Caki2 (cell line): ENCODE data around the gene AIG1. TPM values are rescaled to one million over a fixed set of nuclear protein-coding genes. Genes with fewer than 3 reads are reported as not detected.

Experiments
- DNase-seq: peaks from one replicate; pipeline ENCODE4 v3.0.0-alpha.2; 2015; ENCODE audit warnings: low read depth
- in situ Hi-C: cut with HindIII; loops from 2 replicates; pipeline ENCODE4 v1.10.0; 2016; ENCODE audit warnings: low sequenced_read_pairs, low pct_unique_long_range_greater_than_20kb, mixed read lengths
- total RNA-seq: library from RNA; depleted of rRNA; stranded (reverse); fragments of >200 nt; shearing (Covaris generic); gene quantifications from 2 replicates; pipeline ENCODE4 v1.2.3, GENCODE V29; 2014; ENCODE audit warnings: low replicate concordance

AIG1 gene
- total RNA-seq, 1 experiment from 2014 or later: 76.2 TPM

GRCh38 chr6:143348531-143348930, 287.8 kb downstream of the AIG1 start:
- no peak for DNase-seq
- in situ Hi-C loops: no loop called here

- no peak for DNase-seq
- in situ Hi-C loops: no loop called here
Measured at GRCh38 chr6:143349530-143349929, 288.8 kb downstream of the AIG1 start.

GRCh38 chr6:143356101-143356880, 295.6 kb downstream of the AIG1 start:
- in situ Hi-C loops: no loop called here
- DNase-seq: no peak

- DNase-seq: no peak
- in situ Hi-C loops: no loop called here
Measured at GRCh38 chr6:143357152-143357551, 296.5 kb downstream of the AIG1 start.

GRCh38 chr6:143357561-143358255, 297.0 kb downstream of the AIG1 start:
- in situ Hi-C loops: no loop called here

GRCh38 chr6:143361536-143362191, 301.0 kb downstream of the AIG1 start:
- in situ Hi-C loops: no loop called here
- no peak for DNase-seq

More at GRCh38 chr6:143357561-143358255, 297.0 kb downstream of the AIG1 start:
- DNase-seq: no peak

GRCh38 chr6:143362192-143362558, 301.5 kb downstream of the AIG1 start:
- no peak for DNase-seq
- in situ Hi-C loops: no loop called here

- no peak for DNase-seq
- in situ Hi-C loops: no loop called here
Measured at GRCh38 chr6:143363299-143363698, 302.6 kb downstream of the AIG1 start.

GRCh38 chr6:143368426-143368825, 307.7 kb downstream of the AIG1 start:
- in situ Hi-C loops: no loop called here
- DNase-seq: no peak

- no peak for DNase-seq
- in situ Hi-C loops: no loop called here
Measured at GRCh38 chr6:143369971-143370370, 309.3 kb downstream of the AIG1 start.

GRCh38 chr6:143370812-143371370, 310.2 kb downstream of the AIG1 start:
- DNase-seq: no peak
- in situ Hi-C loops: no loop called here

GRCh38 chr6:143372199-143372882, 311.7 kb downstream of the AIG1 start:
- DNase-seq: no peak
- in situ Hi-C loops: no loop called here

GRCh38 chr6:143374014-143374413, 313.3 kb downstream of the AIG1 start:
- in situ Hi-C loops: no loop called here
- DNase-seq: no peak

- in situ Hi-C loops: no loop called here
- DNase-seq: no peak
Measured at GRCh38 chr6:143375022-143375585, 314.4 kb downstream of the AIG1 start.

GRCh38 chr6:143376375-143376774, 315.7 kb downstream of the AIG1 start:
- in situ Hi-C loops: no loop called here
- no peak for DNase-seq

GRCh38 chr6:143376861-143377260, 316.2 kb downstream of the AIG1 start:
- in situ Hi-C loops: no loop called here
- no peak for DNase-seq

- in situ Hi-C loops: no loop called here
- DNase-seq: no peak
Measured at GRCh38 chr6:143385636-143386035, 324.9 kb downstream of the AIG1 start.

GRCh38 chr6:143390278-143390677, 329.6 kb downstream of the AIG1 start:
- DNase-seq: no peak
- in situ Hi-C loops: no loop called here
